Dermis blood vessel endothelial cell (primary cell): ENCODE measurements around the gene BHLHE23. TPM values are rescaled to one million over a fixed set of nuclear protein-coding genes. Genes with fewer than 3 reads are reported as not detected.
A peak's percentile ranks its signal among the peaks of the same experiment; 100 is the strongest.
"Not testable (repeated sequence)": the region's sequence is repeated elsewhere in the genome, so short reads cannot be mapped to it uniquely, and the experiment has no call there.

Experiments
- DNase-seq: peaks from one replicate; pipeline ENCODE4 v3.0.0; 2010
- total RNA-seq: library from RNA; depleted of rRNA; stranded (reverse); fragments of >200 nt; gene quantifications from 2 replicates; pipeline ENCODE4 v1.2.3, GENCODE V29; 2014

BHLHE23 gene
- total RNA-seq, 1 donor from 2014 or later, result not detected

DNA sequence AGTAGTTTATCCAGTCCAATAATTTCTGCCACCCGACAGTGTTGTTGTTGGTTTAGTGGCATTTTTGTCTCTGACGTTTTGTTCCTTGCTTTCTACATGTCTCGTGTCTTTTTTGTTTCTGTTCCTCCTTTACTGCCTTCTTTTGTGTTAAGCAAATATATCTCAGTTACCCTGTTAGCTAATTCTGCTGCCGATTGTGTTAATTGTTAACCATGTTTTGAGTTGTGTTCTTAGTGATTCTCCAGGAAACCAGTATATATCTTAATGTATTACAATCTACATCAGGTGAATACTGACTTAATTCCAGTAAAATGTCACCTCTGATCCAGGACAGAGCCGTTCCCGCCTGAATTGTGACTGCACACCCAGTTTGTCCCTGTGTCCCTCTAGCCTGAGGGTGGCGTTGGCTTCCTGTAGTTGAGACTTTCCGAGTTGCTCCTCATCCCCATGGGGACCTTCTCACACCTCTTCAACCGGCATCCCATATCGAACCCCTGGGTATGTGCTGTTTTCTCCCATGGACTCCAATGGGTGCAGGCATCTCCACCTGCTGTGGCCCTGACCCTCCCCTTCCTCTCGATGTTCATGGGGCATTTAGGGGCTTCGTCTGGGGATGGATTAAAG, 35.8 kb upstream of the BHLHE23 start:
- DNase-seq, result no peak

DNA sequence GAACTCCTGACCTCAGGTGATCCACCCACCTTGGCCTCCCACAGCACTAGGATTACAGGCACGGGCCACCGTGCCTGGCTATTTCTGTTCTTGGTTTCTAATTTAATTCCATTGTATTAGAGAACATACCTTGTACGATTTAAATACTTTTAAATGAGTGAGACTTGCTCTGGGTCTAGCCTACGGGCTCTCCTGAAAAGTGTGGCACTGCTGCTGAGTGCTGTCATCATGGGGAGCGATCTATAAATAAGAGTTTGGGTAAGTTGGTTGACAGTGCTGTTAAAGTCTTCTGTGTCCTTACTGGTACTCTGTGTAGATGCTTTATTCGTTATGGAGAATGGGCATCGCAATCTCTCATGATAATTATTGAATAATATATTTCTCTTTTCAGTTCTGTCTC, 35.0 kb upstream of the BHLHE23 start:
- DNase-seq, result no peak

DNA sequence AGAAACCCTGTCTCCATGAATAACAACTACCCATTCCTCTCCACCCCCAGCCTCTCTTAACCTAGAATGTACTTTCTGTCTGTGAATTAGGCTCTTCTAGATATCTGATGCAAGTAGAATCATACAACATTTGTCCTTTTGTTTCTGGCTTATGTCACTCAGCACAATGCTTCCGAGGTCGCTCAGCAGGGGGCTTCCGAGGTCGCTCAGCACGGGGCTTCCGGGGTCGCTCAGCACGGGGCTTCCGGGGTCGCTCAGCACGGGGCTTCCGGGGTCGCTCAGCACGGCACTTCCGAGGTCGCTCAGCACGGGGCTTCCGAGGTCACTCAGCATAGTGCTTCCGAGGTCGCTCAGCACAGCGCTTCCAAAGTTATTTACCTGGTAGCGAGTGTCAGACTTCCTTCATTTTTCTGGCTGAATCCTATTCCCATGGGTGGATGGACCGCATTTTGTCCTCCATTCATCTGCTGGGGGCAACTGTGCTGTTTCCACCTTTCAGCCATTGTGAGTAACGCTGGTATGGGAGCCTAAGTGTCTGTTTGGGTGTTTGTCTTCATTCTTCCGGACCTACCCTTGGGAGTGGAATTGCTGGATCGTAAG, 31.0 kb upstream of the BHLHE23 start:
- no peak for DNase-seq

DNA sequence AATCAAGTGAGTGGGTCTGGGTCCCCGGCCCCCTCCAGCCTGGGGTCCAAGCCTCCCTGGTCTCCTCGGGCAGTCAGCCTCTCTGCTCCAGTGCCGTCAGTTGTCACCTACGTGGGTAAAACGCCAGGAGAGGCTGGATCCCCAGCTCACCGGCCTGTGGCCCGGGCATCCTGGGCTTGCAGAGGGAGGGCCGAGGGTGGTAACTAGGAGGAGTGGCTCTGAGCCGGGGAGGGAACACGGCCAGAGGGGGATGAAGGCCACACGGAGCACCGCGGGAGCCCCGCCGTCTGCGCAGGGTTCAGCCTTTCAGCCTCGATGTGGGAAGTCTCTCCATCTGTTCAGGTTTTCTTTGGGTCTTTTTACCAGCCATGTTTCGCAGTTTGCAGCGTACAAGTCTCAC, 29.5 kb upstream of the BHLHE23 start:
- DNase-seq, result no peak

DNA sequence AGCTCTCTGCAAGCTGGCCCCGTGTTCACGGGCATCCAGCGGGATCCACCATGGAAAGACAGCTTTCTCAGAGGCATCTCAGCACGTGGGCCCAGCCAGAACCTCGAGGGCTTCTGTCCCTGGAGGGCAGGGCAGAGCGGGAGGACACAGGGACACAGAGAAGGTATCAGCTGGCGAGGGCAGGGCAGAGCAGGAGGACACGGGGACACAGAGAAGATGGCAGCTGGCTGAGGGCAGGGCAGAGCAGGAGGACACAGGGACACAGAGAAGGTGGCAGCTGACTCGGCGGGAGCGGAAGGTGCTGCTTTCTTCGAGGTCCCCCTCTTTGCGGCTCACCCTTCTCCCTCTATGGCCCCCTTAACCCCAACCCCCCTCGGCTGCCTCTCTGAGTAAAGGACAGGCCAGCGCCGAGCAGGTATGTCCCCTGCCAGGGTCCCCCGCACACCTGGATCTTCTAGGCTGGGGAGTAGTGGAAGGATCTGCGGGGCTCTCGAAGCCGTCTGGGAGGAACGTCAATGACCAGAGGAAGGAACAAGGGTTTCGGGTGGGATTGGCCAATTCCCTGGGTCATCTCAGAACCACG, 28.9 kb upstream of the BHLHE23 start:
- no peak for DNase-seq

DNA sequence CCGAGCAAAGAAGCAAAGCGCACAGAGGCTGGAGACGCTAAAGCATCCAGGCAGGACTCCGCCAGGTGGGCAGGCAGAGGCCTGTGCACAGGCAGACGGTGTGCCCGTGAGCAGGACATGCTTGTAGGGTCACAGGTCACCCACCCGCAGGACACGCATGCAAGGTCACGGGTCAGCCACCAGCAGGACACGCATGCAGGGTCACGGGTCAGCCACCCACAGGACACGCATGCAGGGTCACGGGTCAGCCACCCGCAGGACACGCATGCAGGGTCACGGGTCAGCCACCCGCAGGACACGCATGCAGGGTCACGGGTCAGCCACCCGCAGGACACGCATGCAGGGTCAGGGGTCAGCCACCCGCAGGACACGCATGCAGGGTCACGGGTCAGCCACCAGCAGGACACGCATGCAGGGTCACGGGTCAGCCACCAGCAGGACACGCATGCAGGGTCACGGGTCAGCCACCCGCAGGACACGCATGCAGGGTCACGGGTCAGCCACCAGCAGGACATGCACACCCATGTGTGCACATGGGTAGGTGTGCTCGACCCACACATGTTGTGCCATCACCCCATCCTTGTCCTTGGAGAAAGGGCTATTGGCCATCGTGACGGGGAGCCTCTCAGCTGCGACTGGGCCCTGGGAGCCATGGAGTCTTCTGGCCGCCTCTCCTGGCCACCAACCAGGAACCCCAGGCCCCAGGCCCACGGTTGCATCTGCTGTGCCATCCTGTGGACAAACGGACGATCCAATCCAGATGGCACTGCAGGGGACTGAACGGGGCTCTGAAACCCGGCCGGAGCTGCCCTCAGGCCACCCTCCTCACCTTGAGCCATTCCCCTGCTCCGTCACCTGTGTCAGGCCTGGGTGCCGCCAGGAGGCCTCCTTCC, 28.2 kb upstream of the BHLHE23 start:
- not testable (repeated sequence) for DNase-seq

DNA sequence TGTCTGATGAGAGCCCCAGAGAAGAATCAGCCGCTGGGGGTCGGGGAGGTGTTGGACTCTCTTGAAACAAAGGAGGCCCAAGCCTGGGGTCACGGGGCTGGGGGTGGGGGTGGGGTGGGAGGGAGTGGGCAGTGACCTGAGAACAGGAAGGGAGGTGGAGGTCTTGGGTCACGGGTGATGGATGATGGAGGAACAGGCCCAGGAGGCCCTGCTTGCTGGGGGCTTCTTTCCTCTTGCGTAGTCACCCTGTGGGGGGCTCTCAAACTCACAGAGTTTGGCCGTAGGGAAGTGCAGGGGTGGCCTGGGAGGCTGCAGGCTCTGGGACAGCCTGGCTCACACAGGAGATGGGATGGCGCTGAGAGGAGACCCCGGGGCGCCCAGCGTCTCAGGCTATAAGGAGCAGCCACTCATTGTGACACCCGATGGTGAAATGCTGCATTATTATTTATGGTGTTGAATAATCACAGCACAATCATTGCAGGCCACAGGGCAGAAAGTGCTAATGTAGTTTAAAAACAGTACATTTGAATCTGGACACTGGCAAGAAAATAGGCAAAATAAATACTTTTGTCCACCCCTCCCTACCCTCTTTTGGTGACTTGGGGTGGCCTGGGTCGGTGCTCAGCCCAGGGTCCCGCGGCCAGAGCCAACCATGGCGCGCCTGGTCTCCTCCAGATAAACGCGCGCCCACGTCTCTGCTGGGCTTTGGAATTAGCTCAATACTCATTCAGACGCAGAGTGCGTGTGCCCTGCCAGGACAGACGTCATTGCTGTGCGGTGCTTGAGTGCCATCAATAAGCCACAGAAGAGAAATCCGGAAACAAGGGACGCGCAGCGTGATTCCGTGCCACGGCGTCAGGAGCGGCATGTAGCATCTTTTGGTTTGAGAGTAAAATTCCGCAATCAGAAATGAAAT, 27.3 kb upstream of the BHLHE23 start:
- no peak for DNase-seq

DNA sequence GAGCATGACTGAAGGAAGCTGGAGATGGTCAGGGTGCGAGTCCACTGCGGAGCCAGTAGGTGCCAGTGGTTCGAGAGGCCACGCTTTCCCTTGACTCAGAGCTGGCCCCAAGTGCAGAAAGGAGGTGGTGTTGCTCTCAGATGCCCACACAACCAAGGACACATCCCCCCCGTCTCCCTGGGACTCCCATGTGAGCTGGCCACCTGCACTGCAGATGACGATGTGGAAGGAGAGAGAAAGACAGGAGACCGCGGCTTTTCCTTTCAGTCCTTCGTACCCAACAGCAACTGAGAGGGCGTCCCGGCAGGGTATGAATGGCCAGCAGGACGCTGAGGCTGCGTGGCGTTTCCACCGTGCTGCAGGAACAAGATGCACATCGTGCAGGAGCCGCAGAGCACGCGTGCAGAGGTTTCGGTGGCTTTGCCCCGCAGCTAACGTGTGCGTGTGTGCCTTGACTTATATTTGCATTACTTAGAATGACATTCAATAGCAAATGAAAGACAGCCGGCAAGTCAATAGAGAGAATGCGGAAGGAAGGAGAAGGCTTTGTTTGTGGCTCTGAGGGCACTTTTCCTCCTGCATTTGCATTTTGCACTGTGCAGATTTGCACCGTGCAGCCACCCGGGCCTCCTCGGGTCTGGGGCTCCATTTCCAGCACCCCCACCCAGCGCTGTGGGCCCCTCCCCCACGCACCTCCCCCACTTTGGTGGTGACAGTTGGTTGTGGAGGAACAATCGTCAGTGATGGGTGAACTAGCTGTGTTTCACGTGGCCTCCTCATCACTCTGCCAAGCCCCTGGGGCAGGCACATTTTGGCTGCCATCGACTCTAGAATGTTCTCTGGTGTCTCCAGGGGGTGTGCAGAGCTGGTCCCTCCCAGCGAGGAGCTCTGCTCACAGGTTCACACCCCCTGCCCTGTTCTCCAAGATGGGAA, 26.4 kb upstream of the BHLHE23 start:
- no peak for DNase-seq

DNA sequence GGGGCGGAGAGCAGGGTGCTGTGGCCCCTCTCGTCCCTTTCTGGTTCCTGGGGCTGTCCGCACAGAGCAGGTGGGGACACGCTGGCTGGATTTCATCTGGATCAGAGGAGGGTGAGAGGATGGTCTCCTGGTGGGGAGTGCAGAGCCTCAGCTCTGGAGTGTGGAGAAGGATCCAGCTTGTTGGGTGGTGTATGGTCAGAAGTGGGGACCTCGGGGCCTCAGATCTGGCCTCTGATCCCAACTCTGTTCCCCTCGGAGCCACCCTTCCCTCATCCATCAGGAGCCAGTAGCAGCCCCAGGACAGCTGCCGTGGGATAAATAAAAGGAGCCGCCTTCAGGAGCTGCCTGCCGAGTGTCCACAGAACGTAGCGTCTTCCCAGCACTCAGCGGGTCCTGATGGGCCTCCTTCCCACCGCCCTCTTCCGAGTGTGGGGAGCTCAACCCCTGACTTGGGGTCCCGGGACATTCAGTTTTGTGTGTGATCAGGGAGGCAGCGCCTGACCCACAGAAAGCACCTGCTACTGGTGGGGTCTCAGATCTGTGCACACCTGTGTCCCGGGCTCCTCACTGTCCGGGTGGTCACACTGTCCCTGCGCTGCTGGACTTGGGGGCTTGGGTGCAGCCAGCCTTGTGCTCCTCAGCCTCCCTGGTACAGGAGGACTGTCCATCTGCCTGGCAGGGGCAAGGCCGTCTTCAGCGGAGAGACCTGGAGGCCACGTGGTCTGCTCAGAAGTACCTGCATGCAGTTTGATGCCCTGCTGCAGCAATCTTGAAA, 25.4 kb upstream of the BHLHE23 start:
- DNase-seq, result no peak

DNA sequence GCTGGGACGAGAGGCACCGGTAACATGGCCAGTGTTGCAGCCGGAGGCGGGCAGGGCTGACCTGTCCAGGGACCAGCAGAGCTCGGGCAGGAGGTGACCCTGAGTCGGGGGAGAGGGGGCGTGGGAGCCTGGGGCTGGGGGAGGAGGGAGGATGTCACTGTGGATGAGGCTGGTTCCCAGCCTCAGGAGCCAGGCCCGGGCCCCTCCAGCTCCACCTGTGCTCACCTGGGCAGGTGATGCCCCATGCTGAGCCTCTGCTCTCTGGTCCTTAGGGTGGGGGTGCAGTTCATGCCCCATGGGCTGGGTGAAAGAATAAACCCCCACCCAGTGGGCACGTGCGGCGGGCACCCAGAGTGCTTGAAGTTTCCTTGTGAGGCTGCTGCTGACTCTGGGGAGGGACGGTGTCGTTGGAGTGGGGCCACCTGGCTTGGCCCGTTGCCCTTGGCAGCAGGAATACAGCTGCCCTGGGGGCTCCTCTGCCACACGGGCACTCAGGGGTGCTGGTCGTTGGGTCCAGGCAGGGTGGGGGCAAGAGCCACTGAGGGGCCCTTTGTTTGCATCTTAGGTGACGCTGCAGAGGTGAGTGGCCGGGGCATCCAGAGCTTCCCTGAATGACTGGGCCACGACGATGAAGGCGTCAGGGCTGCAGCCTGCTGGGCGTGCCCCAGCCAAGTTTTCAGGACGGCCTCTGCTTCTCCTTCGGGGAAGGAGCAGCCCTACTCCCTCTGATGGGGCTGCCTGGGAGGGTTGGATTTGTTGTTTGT, 24.7 kb upstream of the BHLHE23 start:
- DNase-seq, result no peak

DNA sequence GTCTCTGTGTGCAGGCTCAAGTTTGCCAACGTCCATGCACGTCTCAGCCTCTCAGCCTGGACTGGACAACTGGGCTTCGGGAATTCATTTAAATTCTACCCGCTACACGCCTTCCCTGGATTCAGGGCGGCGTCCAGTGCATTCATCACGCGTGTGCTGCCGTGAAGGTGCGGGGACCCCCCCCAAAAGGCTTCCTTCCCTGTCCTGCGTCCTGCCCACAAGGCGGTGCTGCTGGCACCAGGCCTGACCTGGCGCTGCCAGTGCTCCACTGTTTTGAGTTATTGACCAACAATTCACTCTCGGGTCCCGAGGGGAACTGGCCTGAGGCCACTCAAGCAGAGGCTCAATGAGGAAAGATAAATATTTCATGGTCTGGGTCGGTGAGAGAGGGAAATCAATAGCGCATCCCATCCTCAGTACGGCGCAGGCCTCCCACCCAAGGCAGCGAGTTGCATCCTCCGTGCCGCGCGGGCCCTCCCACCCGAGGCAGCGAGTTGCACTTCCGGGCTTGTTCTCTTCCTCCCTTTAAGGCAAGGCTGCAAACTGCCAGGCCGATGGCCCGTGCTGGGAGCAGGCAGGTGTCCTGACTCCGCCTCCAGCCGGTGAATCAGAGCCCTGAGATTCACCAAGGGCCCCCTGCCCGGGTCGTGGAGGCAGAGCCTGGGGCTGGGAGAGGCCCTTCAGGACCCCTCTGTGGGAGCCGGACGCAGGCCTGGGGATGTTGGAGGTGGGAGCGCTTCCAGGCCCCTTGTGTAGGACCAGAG, 22.8 kb upstream of the BHLHE23 start:
- no peak for DNase-seq

DNA sequence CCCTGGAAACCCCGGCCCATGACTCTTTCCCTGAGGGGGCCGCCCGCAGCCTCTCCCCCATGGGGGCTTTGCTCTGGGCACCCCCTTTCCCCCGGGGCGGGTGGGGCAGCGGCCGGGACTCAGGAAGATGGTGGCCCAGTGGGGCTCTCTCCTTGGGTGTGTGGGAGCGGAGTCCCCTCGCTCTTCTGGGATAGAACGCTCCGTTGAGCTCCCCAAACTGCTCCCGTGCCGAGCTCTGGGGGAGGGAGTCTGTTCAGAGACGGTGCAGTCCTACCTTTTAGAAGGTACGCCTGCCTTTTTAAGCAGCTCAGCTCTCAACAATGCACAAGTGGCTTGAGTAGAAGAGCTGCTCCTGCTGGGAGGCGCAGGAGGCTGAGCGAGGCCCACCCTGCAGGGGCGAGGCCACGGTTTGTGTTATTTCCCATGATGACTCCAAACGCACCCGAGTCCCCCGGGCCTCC, 21.7 kb upstream of the BHLHE23 start:
- DNase-seq, result no peak

DNA sequence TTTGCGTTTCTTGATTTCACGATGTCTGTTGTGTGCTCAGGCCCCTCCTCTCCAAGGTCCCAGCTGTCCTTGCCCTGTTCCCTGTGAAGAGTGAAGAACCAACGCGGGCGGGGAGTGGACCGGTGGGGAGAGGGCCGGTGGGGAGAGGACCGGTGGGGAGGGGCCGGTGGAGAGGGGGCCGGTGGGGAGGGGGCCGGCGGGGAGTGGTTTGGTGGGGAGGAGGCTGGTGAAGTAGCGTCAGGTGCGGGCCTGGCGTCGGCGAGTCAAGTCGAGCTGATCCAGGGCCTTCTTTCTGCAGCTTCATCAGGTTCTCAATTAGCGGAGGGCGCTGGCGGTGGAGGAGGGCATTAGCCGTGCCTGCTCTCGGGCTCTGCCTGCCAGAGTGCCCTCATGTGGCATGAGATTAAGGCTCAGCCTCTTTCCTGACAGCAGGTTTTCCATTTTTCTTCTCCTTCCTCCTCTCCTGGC, 21.2 kb upstream of the BHLHE23 start:
- DNase-seq, result peak; percentile 16

DNA sequence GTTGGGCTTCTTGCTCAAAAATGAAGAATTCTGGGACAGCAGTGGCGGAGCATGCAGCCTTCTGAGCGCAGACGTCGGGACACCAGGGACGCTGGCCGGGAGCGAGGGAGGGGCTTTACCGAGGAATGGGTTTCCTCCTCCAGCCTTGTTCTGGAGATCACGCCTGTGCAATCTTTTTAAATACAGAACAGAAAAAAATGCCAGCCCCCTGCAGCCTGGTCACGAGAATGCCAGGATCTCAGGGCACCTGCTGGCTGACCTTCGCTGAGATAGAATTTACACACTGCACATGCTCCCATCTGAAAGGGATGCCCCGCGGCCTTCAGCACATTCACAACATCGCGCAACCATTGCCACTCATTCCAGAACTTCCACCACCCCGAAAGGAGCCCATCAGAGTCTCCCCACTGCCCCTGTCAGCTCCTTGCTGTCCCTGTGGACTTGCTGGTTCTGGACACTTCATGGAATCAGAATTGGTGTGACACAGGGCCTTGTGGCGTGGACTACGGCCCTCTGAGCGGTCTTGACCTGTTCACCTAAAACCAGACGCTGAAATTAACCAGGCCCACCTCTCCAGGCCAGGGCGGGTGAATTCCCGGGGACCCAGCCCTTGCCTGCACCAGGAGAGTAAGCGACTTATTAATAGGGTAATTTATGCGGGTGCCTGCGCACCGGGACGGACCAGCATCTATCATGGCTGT, 20.6 kb upstream of the BHLHE23 start:
- no peak for DNase-seq

DNA sequence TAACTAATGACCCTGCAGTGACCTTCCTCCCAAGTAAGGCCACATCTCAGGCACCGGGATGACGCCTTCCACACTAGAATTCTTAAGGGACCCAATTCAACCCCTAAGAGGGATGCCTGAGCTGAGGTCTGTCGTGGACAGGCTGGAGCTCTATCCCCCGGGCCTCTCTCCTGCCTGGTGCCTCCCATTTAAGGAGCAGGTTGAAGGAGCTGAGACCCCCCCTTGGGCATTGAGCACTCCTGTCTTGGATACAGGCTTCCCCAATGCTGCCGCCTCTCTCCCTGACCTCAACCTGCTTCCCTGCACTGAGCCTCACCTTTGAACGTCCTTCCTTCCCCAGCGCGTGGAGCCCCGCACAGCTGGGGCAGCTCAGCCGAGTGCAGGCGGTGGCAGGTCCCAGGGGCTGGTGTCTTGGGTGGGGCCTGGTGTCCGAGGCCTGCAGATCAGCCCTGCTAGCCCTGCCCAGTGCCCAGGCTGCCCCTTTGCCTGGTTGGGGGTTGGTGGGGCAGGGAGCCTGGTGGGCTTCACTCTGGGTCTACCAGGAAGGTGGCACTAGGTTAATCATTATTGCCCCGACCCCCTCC, 19.9 kb upstream of the BHLHE23 start:
- DNase-seq, result no peak

DNA sequence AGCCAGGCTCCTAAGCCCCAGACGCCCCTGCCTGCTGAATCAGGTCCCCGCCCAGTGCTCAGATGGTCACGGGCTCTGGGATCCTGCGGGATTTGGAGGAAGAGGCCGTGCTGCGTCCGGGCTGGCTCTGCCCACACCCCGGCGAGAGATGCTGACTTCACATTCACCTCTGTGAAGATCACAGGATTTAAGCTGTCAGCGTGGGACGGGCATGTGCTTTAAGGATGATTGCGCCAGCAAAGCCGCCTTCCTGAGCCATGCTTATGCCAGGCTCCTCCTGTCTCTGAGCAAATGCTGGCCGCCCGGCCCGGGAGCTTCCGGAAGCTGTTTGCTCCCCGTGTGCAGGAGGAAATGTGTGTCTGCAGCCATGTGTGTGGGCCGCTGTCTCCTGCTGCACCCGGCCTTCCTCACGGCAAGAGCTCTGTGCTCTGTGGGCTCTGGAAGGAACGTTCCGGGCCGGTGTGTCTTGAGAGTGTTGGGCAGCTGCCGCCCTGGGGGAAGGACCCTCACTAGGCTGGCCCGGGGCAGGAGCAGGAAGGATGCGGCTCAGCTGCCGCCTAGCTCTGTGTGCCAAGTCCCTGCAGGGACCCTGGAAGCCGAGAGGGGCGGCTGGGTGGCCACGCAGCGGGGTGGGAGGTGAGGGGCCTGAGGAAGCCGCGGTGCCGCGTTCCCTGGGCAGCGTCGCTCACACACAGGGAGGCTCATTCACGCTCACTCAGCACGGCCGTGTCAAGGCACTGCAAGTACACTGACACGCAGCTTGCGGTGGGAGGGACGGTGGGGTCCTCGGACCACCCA, 19.0 kb upstream of the BHLHE23 start:
- DNase-seq, result peak; percentile 37
